Epidermal melanocyte (primary cell): ENCODE results near the gene ABTB1.
"Not testable (repeated sequence)": the region's sequence is repeated elsewhere in the genome, so short reads cannot be mapped to it uniquely, and the experiment has no call there.

Source experiments
- DNase-seq: peaks from one replicate; pipeline ENCODE4 v3.0.0; 2011; ENCODE audit warnings: low spot score; ENCODE audit not compliant: insufficient read length

The ABTB1 gene

GRCh38 chr3:127671523-127672428, 976 bp upstream of the ABTB1 start:
- DNase-seq: no peak

- no peak for DNase-seq
These were observed 694 bp downstream of the ABTB1 start for GRCh38 chr3:127673191-127674100.

GRCh38 chr3:127674101-127674721, 1.5 kb downstream of the ABTB1 start:
- no peak for DNase-seq

- no peak for DNase-seq
These were observed 2.0 kb downstream of the ABTB1 start for GRCh38 chr3:127674790-127675189.

- DNase-seq: no peak
These were observed 3.1 kb downstream of the ABTB1 start for GRCh38 chr3:127675651-127676391.

GRCh38 chr3:127676456-127676855, 3.7 kb downstream of the ABTB1 start:
- DNase-seq: no peak

- no peak for DNase-seq
These were observed 4.2 kb downstream of the ABTB1 start for GRCh38 chr3:127676921-127677351.

GRCh38 chr3:127677541-127678314, 5.0 kb downstream of the ABTB1 start:
- DNase-seq: no peak

GRCh38 chr3:127678315-127678599, 5.5 kb downstream of the ABTB1 start:
- no peak for DNase-seq

GRCh38 chr3:127678611-127679533, 6.1 kb downstream of the ABTB1 start:
- DNase-seq: no peak

GRCh38 chr3:127679534-127680145, 6.9 kb downstream of the ABTB1 start:
- no peak for DNase-seq

GRCh38 chr3:127680146-127680661, 7.5 kb downstream of the ABTB1 start:
- DNase-seq: no peak

- no peak for DNase-seq
These were observed 8.1 kb downstream of the ABTB1 start for GRCh38 chr3:127680798-127681221.

- not testable (repeated sequence) for DNase-seq
These were observed 9.4 kb downstream of the ABTB1 start for GRCh38 chr3:127682175-127682554.

GRCh38 chr3:127682561-127682960, 9.8 kb downstream of the ABTB1 start:
- no peak for DNase-seq

GRCh38 chr3:127684871-127685707, 12.3 kb downstream of the ABTB1 start:
- no peak for DNase-seq

- DNase-seq: no peak
These were observed 13.2 kb downstream of the ABTB1 start for GRCh38 chr3:127685708-127686511.
